ENCODE results near the gene VAV2. TPM values are rescaled to one million over a fixed set of nuclear protein-coding genes. Genes with fewer than 3 reads are reported as not detected.

VAV2 gene
- total RNA-seq, 2 experiments from 2014 or later: 11.0 to 27.8 TPM

DNA sequence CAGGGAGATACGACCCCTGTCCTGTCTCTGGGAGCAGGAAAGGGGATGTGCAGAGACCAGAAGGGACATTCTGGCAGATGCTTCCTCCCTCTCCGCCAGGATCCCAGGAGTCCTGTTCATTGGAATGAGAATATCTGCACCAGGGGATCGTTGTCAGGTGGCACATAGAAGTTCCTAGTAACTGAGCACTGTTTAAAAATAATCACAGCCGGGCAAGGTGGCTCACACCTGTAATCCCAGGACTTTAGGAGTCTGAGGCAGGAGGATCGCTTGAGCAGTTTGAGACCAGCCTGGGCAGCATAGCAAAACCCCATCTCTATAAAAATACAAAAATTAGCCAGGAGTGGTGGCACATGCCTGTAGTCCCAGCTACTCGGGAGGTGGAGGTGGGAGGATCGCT is 266.2 kb downstream of the VAV2 start:
- Histone ChIP-seq H3K79me2 (ENCODE audit: insufficient read depth, low read depth, low read length) (no peaks in the 10 kb centered on the region), H3K27ac (ENCODE audit: low read depth, low read length, poor library complexity, severe bottlenecking) (no peak overlapping the region), H2AFZ (ENCODE audit: low read length) (no peak overlapping the region), H3K4me2 (ENCODE audit: low read length) (no peak overlapping the region), H3K4me1 (ENCODE audit: insufficient read depth, low read length, poor library complexity, severe bottlenecking) (no peaks in the 10 kb centered on the region), H3K36me3 (ENCODE audit: insufficient read depth, low read length) (no peaks in the 10 kb centered on the region), H3K9me2 (ENCODE audit: insufficient read depth, low read length) (no peaks in the 10 kb centered on the region), H3K9me3 (ENCODE audit: low read length) (no peaks in the 10 kb centered on the region), H3K4me3 (ENCODE audit: low read depth, low read length, poor library complexity, severe bottlenecking) (no peak overlapping the region), H4K20me1 (ENCODE audit: insufficient read depth, low read length) (no peaks in the 10 kb centered on the region)
- DNase-seq (ENCODE audit: low spot score): no peak
- CTCF ChIA-PET (ENCODE audit: unreplicated experiment): no interaction called here
- POLR2A ChIA-PET: no interaction called here
- BruUV-seq (replicated peaks): no TSS peak
- intact Hi-C loops (cut with micrococcal nuclease; ENCODE audit: unreplicated experiment): loop anchor here (1.0 to 2.0 kb wide), 2 partner anchors 121 to 193 kb away; no protein-coding TSS in a partner anchor
- TF ChIP-seq, protein P1, sequence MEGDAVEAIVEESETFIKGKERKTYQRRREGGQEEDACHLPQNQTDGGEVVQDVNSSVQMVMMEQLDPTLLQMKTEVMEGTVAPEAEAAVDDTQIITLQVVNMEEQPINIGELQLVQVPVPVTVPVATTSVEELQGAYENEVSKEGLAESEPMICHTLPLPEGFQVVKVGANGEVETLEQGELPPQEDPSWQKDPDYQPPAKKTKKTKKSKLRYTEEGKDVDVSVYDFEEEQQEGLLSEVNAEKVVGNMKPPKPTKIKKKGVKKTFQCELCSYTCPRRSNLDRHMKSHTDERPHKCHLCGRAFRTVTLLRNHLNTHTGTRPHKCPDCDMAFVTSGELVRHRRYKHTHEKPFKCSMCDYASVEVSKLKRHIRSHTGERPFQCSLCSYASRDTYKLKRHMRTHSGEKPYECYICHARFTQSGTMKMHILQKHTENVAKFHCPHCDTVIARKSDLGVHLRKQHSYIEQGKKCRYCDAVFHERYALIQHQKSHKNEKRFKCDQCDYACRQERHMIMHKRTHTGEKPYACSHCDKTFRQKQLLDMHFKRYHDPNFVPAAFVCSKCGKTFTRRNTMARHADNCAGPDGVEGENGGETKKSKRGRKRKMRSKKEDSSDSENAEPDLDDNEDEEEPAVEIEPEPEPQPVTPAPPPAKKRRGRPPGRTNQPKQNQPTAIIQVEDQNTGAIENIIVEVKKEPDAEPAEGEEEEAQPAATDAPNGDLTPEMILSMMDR (conservative IDR thresholded peaks at IDR 0.05; ENCODE audit: low read length): no peak

DNA sequence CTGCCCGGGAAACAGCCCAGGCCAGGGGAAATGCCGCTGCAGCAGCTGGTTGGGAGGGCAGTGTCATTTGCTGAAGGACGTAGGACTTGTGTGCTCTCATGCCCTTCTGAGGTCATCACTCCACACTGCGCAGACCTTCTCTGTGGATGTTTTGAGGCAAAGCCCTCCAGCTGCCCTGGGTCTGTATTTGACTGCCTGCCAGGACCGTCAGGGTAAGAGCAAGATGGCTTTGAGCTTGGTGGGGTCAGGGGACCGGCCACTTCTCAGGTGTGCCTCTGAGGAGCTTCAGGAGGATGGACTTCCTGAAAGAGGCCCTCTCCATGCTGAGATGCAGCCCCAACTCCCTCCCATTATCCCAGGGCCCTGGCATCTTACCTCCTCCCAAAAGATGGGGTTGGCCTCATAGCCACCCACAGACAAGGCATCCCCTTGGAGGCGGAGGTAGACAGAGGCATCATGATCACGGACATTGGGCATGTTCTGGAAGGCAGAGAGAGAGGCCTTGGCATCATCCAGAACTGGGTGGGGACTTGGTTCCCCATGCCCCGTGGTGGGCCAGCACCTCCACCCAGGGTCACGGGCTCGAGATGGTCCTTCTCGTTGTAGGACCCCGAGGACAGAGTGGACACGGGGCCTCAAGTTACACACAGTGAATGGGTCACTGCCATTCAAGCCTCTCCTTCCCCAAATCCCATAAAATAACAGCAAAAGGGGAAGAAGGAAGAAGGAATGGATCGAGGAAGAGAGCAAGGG is 273.4 kb downstream of the VAV2 start:
- TF ChIP-seq, protein P1 (conservative IDR thresholded peaks at IDR 0.05; ENCODE audit: low read length): no peak
- TF ChIP-seq EZH2phosphoT487 (IDR thresholded peaks at IDR 0.05; ENCODE audit: borderline replicate concordance, low read depth, low read length): no peak

More for the DNA sequence above, 273.4 kb downstream of the VAV2 start:
- Histone ChIP-seq H3K9me2 (ENCODE audit: insufficient read depth, low read length) (no peaks in the 10 kb centered on the region), H3K4me3 (ENCODE audit: low read depth, low read length, poor library complexity, severe bottlenecking) (no peak overlapping the region), H4K20me1 (ENCODE audit: insufficient read depth, low read length) (no peaks in the 10 kb centered on the region), H3K79me2 (ENCODE audit: insufficient read depth, low read depth, low read length) (no peaks in the 10 kb centered on the region), H2AFZ (ENCODE audit: low read length) (no peak overlapping the region), H3K9me3 (ENCODE audit: low read length) (no peaks in the 10 kb centered on the region), H3K27ac (ENCODE audit: low read depth, low read length, poor library complexity, severe bottlenecking) (no peak overlapping the region), H3K4me1 (ENCODE audit: insufficient read depth, low read length, poor library complexity, severe bottlenecking) (peaks cover 6% of the 10 kb centered on the region), H3K36me3 (ENCODE audit: insufficient read depth, low read length) (no peaks in the 10 kb centered on the region), H3K4me2 (ENCODE audit: low read length) (no peak overlapping the region)
- no TSS peak for BruUV-seq (replicated peaks)
- CTCF ChIA-PET (ENCODE audit: unreplicated experiment): no interaction called here
- intact Hi-C loops (cut with micrococcal nuclease; ENCODE audit: unreplicated experiment): loop anchor here (5.0 kb wide), 1 partner anchor 61 kb away; no protein-coding TSS in a partner anchor
- no peak for DNase-seq (ENCODE audit: low spot score)
- POLR2A ChIA-PET: no interaction called here
